Endothelial cell of umbilical vein (primary cell): ENCODE results near the gene TMEM164. TPM values are rescaled to one million over a fixed set of nuclear protein-coding genes. Genes with fewer than 3 reads are reported as not detected.

ENCODE experiments used
- BruUV-seq: library from RNA; stranded (reverse); fragments of 400-500 nt; replicated peaks from 2 replicates; lab custom pipeline; 2021; lab: Mats Ljungman, UMichigan
- CTCF ChIA-PET: fragments of 300-600, 350-600 bp; sonication (Branson Sonifier 250); formaldehyde crosslinking; loops from one replicate; lab custom pipeline; 2021; ENCODE audit warnings: antibody characterized with exemption, inconsistent platforms; lab: Charles Lee
- POLR2A ChIA-PET: fragments of 300-600, 350-600 bp; sonication (Branson Sonifier 250); formaldehyde crosslinking; loops from one replicate; lab custom pipeline; 2021; ENCODE audit warnings: antibody characterized with exemption, inconsistent platforms; lab: Charles Lee
- DNase-seq: peaks from one replicate; pipeline ENCODE4 v3.0.0-alpha.2; 2011; ENCODE audit warnings: low read depth, low spot score
- FAIRE-seq: peaks from 2 replicates; lab custom pipeline; 2011; peaks lifted over from hg19 to GRCh38; lab: Jason Lieb, UNC
- H2AFZ ChIP-seq: 2 replicates; pipeline ENCODE4 v1.6.0; 2012; ENCODE audit warnings: low read depth, low read length, control low read depth, inconsistent platforms
- H3K27ac ChIP-seq: 2 replicates; pipeline ENCODE4 v1.5.1; 2011; ENCODE audit warnings: low read depth, mild to moderate bottlenecking, control low read depth, low read length, moderate library complexity; ENCODE audit not compliant: insufficient read depth
- H3K27me3 ChIP-seq, 2 experiments: 2 replicates each; pipeline versions ENCODE4 v1.6.0 to v1.6.1; 2011; ENCODE audit warnings: low read length in 2 of 2, mixed read lengths in 1 of 2; ENCODE audit not compliant: control insufficient read depth in 2 of 2, insufficient read depth in 2 of 2
- H3K36me3 ChIP-seq, 2 experiments: 2 replicates in 1 of 2; 3 replicates in 1 of 2; pipeline ENCODE4 v1.5.1; 2011; ENCODE audit warnings: low read length in 2 of 2, mild to moderate bottlenecking in 1 of 2, moderate library complexity in 1 of 2; ENCODE audit not compliant: control insufficient read depth in 2 of 2, insufficient read depth in 2 of 2; ENCODE audit errors: extremely low read depth in 1 of 2
- H3K4me1 ChIP-seq: 3 replicates; pipeline ENCODE4 v1.5.1; 2011; ENCODE audit warnings: mild to moderate bottlenecking, low read length; ENCODE audit not compliant: control insufficient read depth, insufficient read depth; ENCODE audit errors: extremely low read depth
- H3K4me2 ChIP-seq: 2 replicates; pipeline ENCODE4 v1.6.1; 2011; ENCODE audit warnings: low read length, control low read depth, mixed read lengths; ENCODE audit not compliant: insufficient read depth
- H3K4me3 ChIP-seq, 3 experiments: fragments of 200-600 bp in 1 of 3; sonication (generic), shearing (Covaris generic) in 1 of 3; replicated peaks in 1 of 3; 2 replicates each; pipeline ENCODE4 v1.5.1; 2011 to 2016; ENCODE audit warnings: control low read depth in 3 of 3, low read length in 3 of 3, mild to moderate bottlenecking in 2 of 3, inconsistent platforms in 1 of 3, low read depth in 1 of 3, moderate library complexity in 1 of 3; ENCODE audit not compliant: insufficient read depth in 1 of 3
- H3K79me2 ChIP-seq: 2 replicates; pipeline ENCODE4 v1.6.0; 2012; ENCODE audit warnings: low read length, inconsistent platforms; ENCODE audit not compliant: control insufficient read depth, insufficient read depth
- H3K9ac ChIP-seq: replicated peaks from 2 replicates; pipeline ENCODE3; 2011; ENCODE audit warnings: low read length, control low read depth; ENCODE audit not compliant: insufficient read depth; ENCODE audit errors: extremely low read depth
- H3K9me1 ChIP-seq: replicated peaks from 3 replicates; pipeline ENCODE4 v1.6.0; 2011; ENCODE audit warnings: mild to moderate bottlenecking, low read length; ENCODE audit not compliant: control insufficient read depth, insufficient read depth; ENCODE audit errors: extremely low read depth
- H3K9me3 ChIP-seq: replicated peaks from 2 replicates; pipeline ENCODE4 v1.5.1; 2012; ENCODE audit warnings: low read length, inconsistent platforms; ENCODE audit not compliant: control insufficient read depth, insufficient read depth
- H4K20me1 ChIP-seq: replicated peaks from 2 replicates; pipeline ENCODE3; 2011; ENCODE audit warnings: mild to moderate bottlenecking, low read length; ENCODE audit not compliant: control insufficient read depth, insufficient read depth; ENCODE audit errors: extremely low read depth
- EZH2 ChIP-seq: IDR thresholded peaks from 2 replicates; pipeline ENCODE4 v1.6.1; 2012; ENCODE audit warnings: borderline replicate concordance, low read depth, mild to moderate bottlenecking, moderate library complexity, low read length, inconsistent platforms; ENCODE audit not compliant: severe bottlenecking
- FOS ChIP-seq: IDR thresholded peaks from 2 replicates; pipeline ENCODE4 v1.6.1; 2011; ENCODE audit warnings: mild to moderate bottlenecking, low read length, moderate library complexity, borderline replicate concordance; ENCODE audit not compliant: insufficient read depth
- GATA2 ChIP-seq: IDR thresholded peaks from 2 replicates; pipeline ENCODE4 v1.7.0; 2011; ENCODE audit warnings: low read depth, mild to moderate bottlenecking, moderate library complexity, mixed read lengths, low read length; ENCODE audit not compliant: insufficient read length, insufficient read depth
- JUN ChIP-seq: IDR thresholded peaks from 2 replicates; pipeline ENCODE4 v1.6.1; 2011; ENCODE audit warnings: borderline replicate concordance, low read depth; ENCODE audit not compliant: insufficient read length, insufficient read depth
- MAX ChIP-seq: IDR thresholded peaks from 2 replicates; pipeline ENCODE4 v1.6.1; 2011; ENCODE audit not compliant: insufficient read depth, insufficient read length
- MYC ChIP-seq: IDR thresholded peaks from one replicate; pipeline ENCODE4 v1.6.1; 2011; ENCODE audit warnings: mild to moderate bottlenecking, low read depth, low read length
- POLR2AphosphoS5 ChIP-seq: IDR thresholded peaks from 2 replicates; pipeline ENCODE4 v1.6.1; 2012; ENCODE audit warnings: low read depth, mild to moderate bottlenecking, control low read depth, low read length, moderate library complexity; ENCODE audit not compliant: insufficient read depth
- dilution Hi-C: fragments of 300-500 bp; cut with MboI; formaldehyde crosslinking; loops from one replicate; pipeline ENCODE4 v1.15.0; 2019; ENCODE audit warnings: low sequenced_read_pairs; ENCODE audit not compliant: extremely low pct_ligation_motif_present
- intact Hi-C: fragments of 100-400 bp; cut with micrococcal nuclease; formaldehyde crosslinking; loops from one replicate; pipeline ENCODE4 v1.10.0; 2022
- polyA plus RNA-seq, 4 experiments: library from polyadenylated mRNA; depleted of rRNA in 3 of 4; stranded (reverse) in 3 of 4; unstranded in 1 of 4; fragments of >200 nt; gene quantifications; 2 replicates each; pipeline versions ENCODE4 v1.2.1 to v1.2.3, GENCODE V29; 2011 to 2012; ENCODE audit warnings: missing spikeins in 1 of 4
- total RNA-seq: library from RNA; stranded (reverse); gene quantifications from 2 replicates; pipeline ENCODE4 v1.2.3, GENCODE V29; 2021
- TF ChIP-seq, protein P1 (sequence below), 2 donors: IDR thresholded peaks; 1 replicate in 1 of 2; 2 replicates in 1 of 2; pipeline ENCODE4 v1.5.1; 2011; ENCODE audit warnings: low read length in 2 of 2, mild to moderate bottlenecking in 2 of 2, moderate library complexity in 2 of 2, control low read depth in 1 of 2, inconsistent platforms in 1 of 2, low read depth in 1 of 2; ENCODE audit not compliant: insufficient read depth in 1 of 2; ENCODE audit errors: extremely low read depth in 1 of 2

Gene TMEM164
- total and polyA plus RNA-seq, 2 donors (not counting 3 experiments of a cell fraction or from before 2014, with no cell fraction given), result 12.8 to 22.2 TPM

DNA sequence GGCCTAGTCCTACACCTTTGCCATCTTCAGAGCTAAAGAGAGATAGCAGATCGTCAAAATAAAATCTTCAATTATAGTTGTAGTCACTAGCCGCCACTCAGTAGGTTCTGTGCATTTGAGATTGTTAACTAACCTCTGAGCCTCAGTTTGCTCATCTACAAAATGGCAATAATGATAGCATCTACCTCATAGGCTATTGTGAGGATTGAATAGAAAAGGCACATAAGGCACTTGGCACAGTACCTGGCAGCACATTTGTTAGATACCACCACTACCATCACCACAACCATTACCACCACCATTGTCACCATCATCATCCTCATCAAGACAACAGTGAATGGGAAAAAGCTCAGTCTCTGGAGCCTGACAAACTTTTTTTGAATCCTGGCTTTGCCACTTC lies 180.4 kb downstream of the TMEM164 start:
- Histone ChIP-seq H3K36me3 (no peaks in the 10 kb centered on the region), H3K4me1 (peaks cover 3% of the 10 kb centered on the region), H3K4me2 (no peak overlapping the region), H3K4me3 (no peak overlapping the region), H3K9me3 (no peaks in the 10 kb centered on the region), H4K20me1 (no peaks in the 10 kb centered on the region), H3K27me3 (no peaks in the 10 kb centered on the region), H3K9ac (no peak overlapping the region), H3K79me2 (no peaks in the 10 kb centered on the region), H3K27ac (no peak overlapping the region), H3K9me1 (no peaks in the 10 kb centered on the region), H2AFZ (no peak overlapping the region)
- intact Hi-C loops, result no loop called here
- TF ChIP-seq JUN, result no peak
- no peak for TF ChIP-seq MAX
- no peak for TF ChIP-seq FOS
- TF ChIP-seq MYC, result no peak
- TF ChIP-seq EZH2, result no peak
- DNase-seq, result no peak
- BruUV-seq, result no TSS peak
- peak; percentile 44 for FAIRE-seq
- dilution Hi-C loops, result no loop called here
- POLR2A ChIA-PET, result no interaction called here
- CTCF ChIA-PET, result no interaction called here

- H3K9me3 ChIP-seq, result no peaks in the 10 kb centered on the region
- H3K27ac ChIP-seq, result no peak overlapping the region
- ChIA-PET POLR2A (no interaction called here), CTCF (interaction anchor here (0.8 kb wide), 1 partner anchor 28 kb away, joined by 4 read pairs; no protein-coding TSS in a partner anchor)
- no TSS peak for BruUV-seq
- intact Hi-C loops (loop anchor here (5.0 kb wide), 1 partner anchor 128 kb away; the partner anchor contains the start of gene AMMECR1), dilution Hi-C loops (no loop called here)
- no peaks in the 10 kb centered on the region for H3K27me3 ChIP-seq
- no peak overlapping the region for H3K9ac ChIP-seq
- H3K36me3 ChIP-seq, result no peaks in the 10 kb centered on the region
- DNase-seq (peak; percentile 47), FAIRE-seq (peak; percentile 82)
- no peak overlapping the region for H2AFZ ChIP-seq
- TF ChIP-seq FOS, result no peak
- TF ChIP-seq, protein P1, sequence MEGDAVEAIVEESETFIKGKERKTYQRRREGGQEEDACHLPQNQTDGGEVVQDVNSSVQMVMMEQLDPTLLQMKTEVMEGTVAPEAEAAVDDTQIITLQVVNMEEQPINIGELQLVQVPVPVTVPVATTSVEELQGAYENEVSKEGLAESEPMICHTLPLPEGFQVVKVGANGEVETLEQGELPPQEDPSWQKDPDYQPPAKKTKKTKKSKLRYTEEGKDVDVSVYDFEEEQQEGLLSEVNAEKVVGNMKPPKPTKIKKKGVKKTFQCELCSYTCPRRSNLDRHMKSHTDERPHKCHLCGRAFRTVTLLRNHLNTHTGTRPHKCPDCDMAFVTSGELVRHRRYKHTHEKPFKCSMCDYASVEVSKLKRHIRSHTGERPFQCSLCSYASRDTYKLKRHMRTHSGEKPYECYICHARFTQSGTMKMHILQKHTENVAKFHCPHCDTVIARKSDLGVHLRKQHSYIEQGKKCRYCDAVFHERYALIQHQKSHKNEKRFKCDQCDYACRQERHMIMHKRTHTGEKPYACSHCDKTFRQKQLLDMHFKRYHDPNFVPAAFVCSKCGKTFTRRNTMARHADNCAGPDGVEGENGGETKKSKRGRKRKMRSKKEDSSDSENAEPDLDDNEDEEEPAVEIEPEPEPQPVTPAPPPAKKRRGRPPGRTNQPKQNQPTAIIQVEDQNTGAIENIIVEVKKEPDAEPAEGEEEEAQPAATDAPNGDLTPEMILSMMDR (IDR thresholded peaks at IDR 0.05; ENCODE audit: extremely low read depth in 1 of 2, insufficient read depth in 1 of 2, low read depth in 1 of 2, low read length in 2 of 2), result no peak
- TF ChIP-seq POLR2AphosphoS5, result no peak
- TF ChIP-seq GATA2, result no peak
- H3K79me2 ChIP-seq, result no peaks in the 10 kb centered on the region
- peak overlapping the region; percentile 29 for H3K4me2 ChIP-seq
- peaks cover 5% of the 10 kb centered on the region for H3K4me1 ChIP-seq
- H3K4me3 ChIP-seq, result no peak overlapping the region
- no peaks in the 10 kb centered on the region for H4K20me1 ChIP-seq
- H3K9me1 ChIP-seq, result no peaks in the 10 kb centered on the region
Measured at GRCh38 chrX:110188701-110189558, 186.0 kb downstream of the TMEM164 start.
